PFSK-1 (cell line): ENCODE results near the gene CYS1.

ENCODE experiments used
- POLR2AphosphoS5 ChIP-seq: IDR thresholded peaks from 2 replicates; pipeline ENCODE4 v1.6.1; 2012; ENCODE audit warnings: low read depth, mild to moderate bottlenecking, control low read depth, low read length, moderate library complexity
- REST ChIP-seq, 2 experiments: IDR thresholded peaks; 2 replicates each; pipeline versions ENCODE4 v1.6.1 to v1.8.0; 2011 to 2012; ENCODE audit warnings: low read depth in 2 of 2, low read length in 2 of 2, control low read depth in 1 of 2, inconsistent platforms in 1 of 2, mild to moderate bottlenecking in 1 of 2, moderate library complexity in 1 of 2; ENCODE audit not compliant: insufficient read depth in 1 of 2
- SIN3A ChIP-seq: IDR thresholded peaks from 2 replicates; pipeline ENCODE4 v1.6.1; 2012; ENCODE audit warnings: mild to moderate bottlenecking, low read length, moderate library complexity, borderline replicate concordance; ENCODE audit not compliant: insufficient read depth

GRCh38 chr2:10064932-10065772 is 15.1 kb downstream of the CYS1 start:
- TF ChIP-seq POLR2AphosphoS5 (no peak), REST (IDR thresholded peaks at IDR 0.05; ENCODE audit: insufficient read depth in 1 of 2, low read depth in 2 of 2, low read length in 2 of 2) (no peak), SIN3A (no peak)
